Keratinocyte (primary cell): ENCODE measurements around the gene FOS. TPM values are rescaled to one million over a fixed set of nuclear protein-coding genes. Genes with fewer than 3 reads are reported as not detected.
"Not testable (repeated sequence)": the region's sequence is repeated elsewhere in the genome, so short reads cannot be mapped to it uniquely, and the experiment has no call there.

ENCODE experiments used
- DNase-seq: peaks from one replicate; pipeline ENCODE4 v3.0.0-alpha.2; 2011; ENCODE audit warnings: low read depth, missing footprints, low spot score
- FAIRE-seq: peaks from 2 replicates; lab custom pipeline; 2011; peaks lifted over from hg19 to GRCh38; lab: Jason Lieb, UNC
- H2AFZ ChIP-seq: 2 replicates; pipeline ENCODE4 v1.6.0; 2012; ENCODE audit warnings: low read length, control low read depth, inconsistent platforms; ENCODE audit not compliant: control insufficient read depth
- H3K27ac ChIP-seq: 2 replicates; pipeline ENCODE4 v1.5.1; 2011; ENCODE audit warnings: low read length; ENCODE audit not compliant: control insufficient read depth, insufficient read depth
- H3K27me3 ChIP-seq: 3 replicates; pipeline ENCODE4 v1.6.0; 2011; ENCODE audit warnings: low read length; ENCODE audit not compliant: control insufficient read depth, insufficient read depth; ENCODE audit errors: extremely low read depth
- H3K36me3 ChIP-seq, 2 experiments: 2 replicates in 1 of 2; 3 replicates in 1 of 2; pipeline ENCODE4 v1.5.1; 2011; ENCODE audit warnings: low read length in 2 of 2, mild to moderate bottlenecking in 1 of 2; ENCODE audit not compliant: control insufficient read depth in 2 of 2, insufficient read depth in 2 of 2; ENCODE audit errors: extremely low read depth in 1 of 2
- H3K4me1 ChIP-seq: 3 replicates; pipeline ENCODE4 v1.5.1; 2011; ENCODE audit warnings: low read length; ENCODE audit not compliant: control insufficient read depth, insufficient read depth; ENCODE audit errors: extremely low read depth
- H3K4me2 ChIP-seq: 3 replicates; pipeline ENCODE4 v1.6.0; 2011; ENCODE audit warnings: low read depth, low read length; ENCODE audit not compliant: control insufficient read depth, insufficient read depth; ENCODE audit errors: extremely low read depth
- H3K4me3 ChIP-seq, 3 experiments: fragments of 200-600 bp in 1 of 3; sonication (generic) in 1 of 3; 2 replicates in 2 of 3; 3 replicates in 1 of 3; pipeline ENCODE4 v1.5.1; 2011 to 2016; ENCODE audit warnings: low read length in 3 of 3, mild to moderate bottlenecking in 3 of 3, control low read depth in 2 of 3, inconsistent platforms in 1 of 3, low read depth in 1 of 3, mixed read lengths in 1 of 3, mixed run types in 1 of 3, moderate library complexity in 1 of 3; ENCODE audit not compliant: control insufficient read depth in 2 of 3, insufficient read depth in 2 of 3; ENCODE audit errors: extremely low read depth in 1 of 3
- H3K79me2 ChIP-seq: 2 replicates; pipeline ENCODE4 v1.6.0; 2012; ENCODE audit warnings: low read length; ENCODE audit not compliant: control insufficient read depth, insufficient read depth
- H3K9ac ChIP-seq: 3 replicates; pipeline ENCODE4 v1.6.0; 2011; ENCODE audit warnings: low read length; ENCODE audit not compliant: control insufficient read depth, insufficient read depth; ENCODE audit errors: extremely low read depth
- H3K9me1 ChIP-seq: 3 replicates; pipeline ENCODE4 v1.6.0; 2011; ENCODE audit warnings: low read length; ENCODE audit not compliant: control insufficient read depth, insufficient read depth; ENCODE audit errors: extremely low read depth
- H3K9me3 ChIP-seq: 2 replicates; pipeline ENCODE4 v1.5.1; 2012; ENCODE audit warnings: low read depth, low read length; ENCODE audit not compliant: control insufficient read depth
- H4K20me1 ChIP-seq: 3 replicates; pipeline ENCODE4 v1.6.0; 2011; ENCODE audit warnings: low read length; ENCODE audit not compliant: control insufficient read depth, insufficient read depth; ENCODE audit errors: extremely low read depth
- CTCF ChIP-seq, 3 experiments: IDR thresholded peaks in 1 of 3; conservative IDR thresholded peaks in 1 of 3; optimal IDR thresholded peaks in 1 of 3; 2 replicates in 2 of 3; 3 replicates in 1 of 3; pipeline versions ENCODE3 to v1.5.1; 2011; ENCODE audit warnings: low read length in 3 of 3, mild to moderate bottlenecking in 3 of 3, moderate library complexity in 2 of 3, control low read depth in 1 of 3, inconsistent platforms in 1 of 3; ENCODE audit not compliant: insufficient read depth in 2 of 3; ENCODE audit errors: extremely low read depth in 1 of 3
- EZH2 ChIP-seq: IDR thresholded peaks from one replicate; pipeline ENCODE4 v1.6.1; 2012; ENCODE audit warnings: inconsistent platforms, mild to moderate bottlenecking, low read length, moderate library complexity
- dilution Hi-C: fragments of 300-500 bp; cut with MboI; formaldehyde crosslinking; loops from one replicate; pipeline ENCODE4 v1.7.0; 2020; ENCODE audit warnings: low sequenced_read_pairs; ENCODE audit not compliant: extremely low pct_ligation_motif_present
- polyA plus RNA-seq, 5 experiments: library from polyadenylated mRNA; depleted of rRNA in 3 of 5; stranded (reverse) in 3 of 5; stranded (forward) in 1 of 5; unstranded in 1 of 5; fragments of >200 nt; gene quantifications; 1 replicate in 1 of 5; 2 replicates in 3 of 5; 3 replicates in 1 of 5; pipeline versions ENCODE4 v1.2.1 to v1.2.3, GENCODE V29; 2011 to 2012; ENCODE audit warnings: missing spikeins in 2 of 5, low read depth in 1 of 5, low replicate concordance in 1 of 5

Gene FOS
- polyA plus RNA-seq, 1 donor (not counting 4 experiments of a cell fraction or from before 2014, with no cell fraction given), result 121 TPM

- Histone ChIP-seq H3K27ac (no peak overlapping the region), H3K27me3 (no peaks in the 10 kb centered on the region), H3K4me3 (no peak overlapping the region), H3K79me2 (no peaks in the 10 kb centered on the region), H3K9ac (no peak overlapping the region), H4K20me1 (no peaks in the 10 kb centered on the region), H3K9me3 (no peaks in the 10 kb centered on the region), H3K36me3 (no peaks in the 10 kb centered on the region), H3K9me1 (no peaks in the 10 kb centered on the region), H3K4me1 (no peaks in the 10 kb centered on the region), H3K4me2 (no peak overlapping the region), H2AFZ (no peak overlapping the region)
- dilution Hi-C loops, result no loop called here
- TF ChIP-seq EZH2, result no peak
- TF ChIP-seq CTCF (optimal IDR thresholded peaks at IDR 0.05 in 1 of 3, IDR thresholded peaks at IDR 0.05 in 1 of 3, conservative IDR thresholded peaks at IDR 0.05 in 1 of 3; ENCODE audit: extremely low read depth in 1 of 3, insufficient read depth in 2 of 3, low read length in 3 of 3), result peak; percentile 24 to 53 (median 37)
- DNase-seq (no peak), FAIRE-seq (no peak)
Observed at GRCh38 chr14:75306927-75307699, 28.5 kb downstream of the FOS start.

GRCh38 chr14:75307700-75308379 is 29.2 kb downstream of the FOS start:
- dilution Hi-C loops, result no loop called here
- TF ChIP-seq CTCF (optimal IDR thresholded peaks at IDR 0.05 in 1 of 3, IDR thresholded peaks at IDR 0.05 in 1 of 3, conservative IDR thresholded peaks at IDR 0.05 in 1 of 3; ENCODE audit: extremely low read depth in 1 of 3, insufficient read depth in 2 of 3, low read length in 3 of 3) (peak; percentile 87 to 97 (median 95)), EZH2 (no peak)

GRCh38 chr14:75308991-75309390 is 30.4 kb downstream of the FOS start:
- H4K20me1 ChIP-seq, H2AFZ ChIP-seq, H3K9ac ChIP-seq, H3K4me2 ChIP-seq, H3K4me3 ChIP-seq, H3K27me3 ChIP-seq, H3K9me3 ChIP-seq, dilution Hi-C loops, H3K4me1 ChIP-seq, FAIRE-seq, DNase-seq, H3K79me2 ChIP-seq, H3K9me1 ChIP-seq, H3K27ac ChIP-seq, H3K36me3 ChIP-seq: not testable (repeated sequence)

More at GRCh38 chr14:75307700-75308379, 29.2 kb downstream of the FOS start:
- DNase-seq (no peak), FAIRE-seq (peak; percentile 17)
- Histone ChIP-seq H3K27me3 (no peaks in the 10 kb centered on the region), H3K27ac (no peak overlapping the region), H3K79me2 (no peaks in the 10 kb centered on the region), H3K4me3 (no peak overlapping the region), H3K36me3 (no peaks in the 10 kb centered on the region), H4K20me1 (no peaks in the 10 kb centered on the region), H3K4me2 (no peak overlapping the region), H3K9me1 (no peaks in the 10 kb centered on the region), H2AFZ (no peak overlapping the region), H3K9me3 (no peaks in the 10 kb centered on the region), H3K9ac (no peak overlapping the region), H3K4me1 (no peaks in the 10 kb centered on the region)
